AG09309 (cell line): Measurements from ENCODE around the gene FANCE.

ENCODE experiments used
- DNase-seq: peaks from one replicate; pipeline ENCODE4 v3.0.0-alpha.2; 2010; ENCODE audit warnings: low read depth
- H3K4me3 ChIP-seq: 2 replicates; pipeline ENCODE4 v1.5.1; 2011; ENCODE audit warnings: mild to moderate bottlenecking, low read depth, low read length, moderate library complexity; ENCODE audit not compliant: control insufficient read depth
- TF ChIP-seq, protein P1 (sequence below): IDR thresholded peaks from 2 replicates; pipeline ENCODE4 v1.5.1; 2011; ENCODE audit warnings: mild to moderate bottlenecking, low read depth, low read length, inconsistent platforms; ENCODE audit not compliant: insufficient read depth, control insufficient read depth; ENCODE audit errors: missing control alignments

The FANCE gene

DNA sequence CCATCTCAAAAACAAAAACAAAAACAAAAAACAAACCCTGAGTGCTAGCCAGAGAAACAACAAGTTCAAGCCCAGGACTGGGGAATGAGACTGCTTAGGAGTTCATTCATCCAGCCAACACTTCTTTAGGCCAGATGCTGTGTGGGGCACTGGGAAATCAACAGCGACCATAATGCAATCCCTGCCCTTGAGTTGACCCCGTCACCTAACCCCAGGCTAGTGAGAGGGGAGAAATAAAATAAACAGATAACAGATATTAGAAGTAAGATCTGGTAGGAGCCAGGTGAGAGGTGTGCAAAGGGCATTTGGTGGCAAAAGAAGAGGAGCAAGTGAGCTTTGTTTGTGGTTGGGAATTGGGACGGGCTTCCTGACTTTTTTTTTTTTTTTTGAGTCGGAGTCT, 11.2 kb downstream of the FANCE start:
- no peak for DNase-seq
- H3K4me3 ChIP-seq, result no peak overlapping the region
- TF ChIP-seq, protein P1, sequence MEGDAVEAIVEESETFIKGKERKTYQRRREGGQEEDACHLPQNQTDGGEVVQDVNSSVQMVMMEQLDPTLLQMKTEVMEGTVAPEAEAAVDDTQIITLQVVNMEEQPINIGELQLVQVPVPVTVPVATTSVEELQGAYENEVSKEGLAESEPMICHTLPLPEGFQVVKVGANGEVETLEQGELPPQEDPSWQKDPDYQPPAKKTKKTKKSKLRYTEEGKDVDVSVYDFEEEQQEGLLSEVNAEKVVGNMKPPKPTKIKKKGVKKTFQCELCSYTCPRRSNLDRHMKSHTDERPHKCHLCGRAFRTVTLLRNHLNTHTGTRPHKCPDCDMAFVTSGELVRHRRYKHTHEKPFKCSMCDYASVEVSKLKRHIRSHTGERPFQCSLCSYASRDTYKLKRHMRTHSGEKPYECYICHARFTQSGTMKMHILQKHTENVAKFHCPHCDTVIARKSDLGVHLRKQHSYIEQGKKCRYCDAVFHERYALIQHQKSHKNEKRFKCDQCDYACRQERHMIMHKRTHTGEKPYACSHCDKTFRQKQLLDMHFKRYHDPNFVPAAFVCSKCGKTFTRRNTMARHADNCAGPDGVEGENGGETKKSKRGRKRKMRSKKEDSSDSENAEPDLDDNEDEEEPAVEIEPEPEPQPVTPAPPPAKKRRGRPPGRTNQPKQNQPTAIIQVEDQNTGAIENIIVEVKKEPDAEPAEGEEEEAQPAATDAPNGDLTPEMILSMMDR, result no peak

GRCh38 chr6:35465646-35466045, 13.5 kb downstream of the FANCE start:
- H3K4me3 ChIP-seq, result no peak overlapping the region
- TF ChIP-seq, protein P1, result no peak
- DNase-seq, result no peak

DNA sequence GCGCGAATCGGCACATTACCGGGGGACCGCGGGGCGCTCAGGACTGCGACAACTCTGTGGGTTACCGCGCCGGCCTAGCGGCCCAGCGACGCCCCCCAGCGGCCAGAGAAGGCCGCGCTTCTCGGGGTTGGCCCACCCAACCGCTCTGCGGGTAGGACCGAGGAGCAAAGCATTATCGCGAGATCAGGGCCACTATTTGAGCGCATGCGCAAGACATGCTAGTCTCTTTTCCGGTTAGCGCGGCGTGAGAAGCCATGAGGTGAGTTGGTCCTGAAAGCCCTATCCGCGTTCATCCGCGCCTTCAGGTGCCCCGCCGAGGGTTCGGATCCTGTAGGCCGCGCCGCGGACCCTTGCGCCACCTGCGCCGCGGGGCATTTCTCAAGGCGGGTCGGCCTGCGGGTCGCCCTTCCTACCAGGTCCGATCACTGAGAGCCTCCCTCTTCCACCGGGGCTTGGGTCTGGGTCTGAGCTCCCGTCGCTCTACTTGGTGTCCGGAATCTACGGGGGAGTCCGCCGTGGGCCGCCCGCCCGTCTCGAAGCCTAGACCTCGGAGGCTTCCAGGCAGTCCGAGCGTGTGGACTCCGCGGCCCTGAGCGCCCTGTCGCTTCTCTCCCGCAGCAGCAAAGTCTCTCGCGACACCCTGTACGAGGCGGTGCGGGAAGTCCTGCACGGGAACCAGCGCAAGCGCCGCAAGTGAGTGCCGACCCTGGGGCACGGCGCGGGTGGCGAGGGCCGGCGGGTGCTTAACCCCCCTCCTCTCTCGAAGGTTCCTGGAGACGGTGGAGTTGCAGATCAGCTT, 16.2 kb downstream of the FANCE start, which contains the start of gene RPL10A:
TSS of gene RPL10A (plus strand) at position 221 of the 799 bp plus-strand sequence. CDS start at position 255, 34 bp downstream.
- peak; percentile 86 for DNase-seq
- peak within 1 kb of the TSS; percentile 96 for H3K4me3 ChIP-seq
- TF ChIP-seq, protein P1, result peak; percentile 96

DNA sequence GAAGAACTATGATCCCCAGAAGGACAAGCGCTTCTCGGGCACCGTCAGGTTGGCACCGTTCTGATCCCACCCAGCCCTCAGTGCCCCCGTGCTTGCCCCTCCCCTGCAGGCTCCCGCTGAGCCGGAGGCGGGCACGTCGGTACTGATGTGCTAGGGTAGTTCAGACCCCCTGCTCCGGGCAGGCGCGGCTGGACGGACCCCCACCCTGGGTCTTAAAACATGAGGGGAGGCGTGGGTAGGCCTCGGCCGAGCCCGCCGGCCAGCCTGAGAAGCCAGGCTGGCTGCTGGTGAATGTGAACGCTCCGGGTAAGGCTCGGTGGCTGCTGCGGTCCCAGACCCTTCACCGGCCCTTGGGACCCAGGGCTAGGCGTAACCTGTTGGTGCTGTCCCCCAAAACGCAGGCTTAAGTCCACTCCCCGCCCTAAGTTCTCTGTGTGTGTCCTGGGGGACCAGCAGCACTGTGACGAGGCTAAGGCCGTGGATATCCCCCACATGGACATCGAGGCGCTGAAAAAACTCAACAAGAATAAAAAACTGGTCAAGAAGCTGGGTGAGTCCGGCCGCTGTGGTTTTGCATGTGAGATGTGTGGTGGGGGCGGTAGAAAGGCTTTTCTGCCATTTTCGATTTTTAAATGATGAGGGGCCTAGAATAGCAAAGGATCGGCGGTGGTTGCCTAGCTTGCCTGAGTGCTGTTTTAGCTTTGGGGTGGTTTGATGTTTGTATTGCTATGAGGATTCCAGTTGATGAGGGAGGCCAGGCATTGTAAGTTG, 17.0 kb downstream of the FANCE start:
- TF ChIP-seq, protein P1, result no peak
- peak overlapping the region; percentile 96 for H3K4me3 ChIP-seq
- DNase-seq, result no peak

DNA sequence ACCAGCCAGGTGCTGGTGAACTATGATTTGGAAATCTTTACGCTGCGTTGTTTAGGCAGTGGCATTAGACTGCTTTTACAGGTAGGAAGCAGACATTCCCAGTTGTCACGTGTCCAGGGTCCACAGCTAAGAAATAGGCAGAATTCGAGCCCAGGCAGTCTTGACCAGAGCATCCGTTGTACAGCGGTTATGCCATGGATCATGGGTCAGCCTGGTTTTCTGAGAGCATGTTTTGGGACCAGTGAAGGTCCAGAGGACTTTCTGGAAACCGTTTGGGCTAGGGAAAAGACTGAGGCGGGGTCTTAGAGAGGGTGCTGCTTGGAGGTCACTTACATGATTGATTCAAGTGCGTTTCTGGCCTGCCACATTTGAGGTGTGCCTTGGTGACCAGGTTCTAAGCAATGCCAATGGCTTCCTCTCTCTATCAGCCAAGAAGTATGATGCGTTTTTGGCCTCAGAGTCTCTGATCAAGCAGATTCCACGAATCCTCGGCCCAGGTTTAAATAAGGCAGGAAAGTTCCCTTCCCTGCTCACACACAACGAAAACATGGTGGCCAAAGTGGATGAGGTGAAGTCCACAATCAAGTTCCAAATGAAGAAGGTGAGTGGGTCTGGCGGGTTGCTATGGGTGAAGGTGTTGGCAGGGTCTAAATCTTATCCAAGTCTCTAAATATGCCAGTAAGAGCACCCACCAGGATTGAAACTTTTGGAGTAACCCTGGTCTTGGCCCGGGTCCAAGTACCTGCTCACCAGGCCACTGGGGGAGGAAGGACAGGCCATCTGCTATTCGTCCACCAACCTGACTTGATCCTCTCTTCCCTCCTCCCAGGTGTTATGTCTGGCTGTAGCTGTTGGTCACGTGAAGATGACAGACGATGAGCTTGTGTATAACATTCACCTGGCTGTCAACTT, 17.9 kb downstream of the FANCE start:
- peak overlapping the region; percentile 96 for H3K4me3 ChIP-seq
- TF ChIP-seq, protein P1, result no peak
- no peak for DNase-seq

- DNase-seq, result no peak
- peak overlapping the region; percentile 96; the same call in 1 of the 2 replicates for H3K4me3 ChIP-seq
- TF ChIP-seq, protein P1, result no peak
Observed at GRCh38 chr6:35470663-35471120, 18.6 kb downstream of the FANCE start.
